GM12892 (cell line): ENCODE data around the gene ARHGDIG.

Experiments used
- POLR2AphosphoS5 ChIP-seq: IDR thresholded peaks from 2 replicates; pipeline ENCODE4 v1.6.1; 2011; ENCODE audit warnings: low read depth, low read length, control low read depth
- TAF1 ChIP-seq: IDR thresholded peaks from 2 replicates; pipeline ENCODE4 v1.6.1; 2011; ENCODE audit warnings: low read depth, mild to moderate bottlenecking, control low read depth, low read length, borderline replicate concordance

DNA sequence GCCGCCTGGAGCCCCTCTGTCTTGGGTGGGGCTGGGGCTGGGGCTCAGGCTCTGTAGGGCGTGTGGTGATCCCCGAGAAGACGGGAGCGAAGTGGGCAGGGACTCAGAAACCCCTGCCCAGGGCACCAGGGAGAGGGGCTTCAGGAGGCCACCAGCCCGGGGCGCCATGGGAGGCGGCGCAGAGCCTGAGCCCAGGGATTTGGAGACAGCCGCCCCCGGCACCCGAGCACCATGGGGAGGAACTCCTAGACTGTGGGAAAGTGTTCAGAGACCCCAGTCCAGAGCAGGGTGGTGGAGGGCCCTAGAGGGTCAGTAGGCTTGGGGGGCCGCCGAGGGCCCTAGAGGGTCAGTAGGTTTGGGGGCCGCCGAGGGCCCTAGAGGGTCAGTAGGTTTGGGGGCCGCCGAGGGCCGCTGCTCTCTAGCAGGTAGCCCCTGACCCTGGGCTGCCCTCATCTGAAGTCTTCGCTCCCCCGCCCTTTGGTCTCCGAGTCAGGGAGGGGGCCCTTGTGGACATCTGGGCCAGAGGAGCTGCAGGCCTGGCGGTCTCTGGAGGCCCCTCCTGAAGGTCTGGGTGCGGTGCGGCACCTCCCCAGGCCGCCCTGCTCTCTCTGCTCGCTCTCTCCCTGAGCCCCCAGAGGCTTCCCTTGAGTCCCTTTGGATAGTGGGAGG lies 734 bp downstream of the ARHGDIG start:
- no peak for TF ChIP-seq POLR2AphosphoS5
- no peak for TF ChIP-seq TAF1
